Parathyroid adenoma (tissue), 2 donors: ENCODE data around the gene SYNE4.
A peak's percentile ranks its signal among the peaks of the same experiment; 100 is the strongest.
"Not testable (repeated sequence)": the region's sequence is repeated elsewhere in the genome, so short reads cannot be mapped to it uniquely, and the experiment has no call there.

Source experiments
- H2AFZ ChIP-seq: fragments of 300-600 bp; sonication (generic); one replicate; pipeline ENCODE4 v1.7.0; 2017; ENCODE audit warnings: antibody characterized with exemption, mild to moderate bottlenecking
- H3K27ac ChIP-seq: fragments of 300-600 bp; sonication (generic); one replicate; pipeline ENCODE4 v1.7.0; 2017
- H3K27me3 ChIP-seq: fragments of 300-600 bp; sonication (generic); one replicate; pipeline ENCODE4 v1.7.0; 2017; ENCODE audit warnings: low read length; ENCODE audit not compliant: control insufficient read depth, insufficient read depth
- H3K36me3 ChIP-seq: fragments of 300-600 bp; sonication (generic); one replicate; pipeline ENCODE4 v1.7.0; 2017; ENCODE audit warnings: low read length; ENCODE audit not compliant: control insufficient read depth, insufficient read depth
- H3K4me1 ChIP-seq: fragments of 300-600 bp; sonication (generic); one replicate; pipeline ENCODE4 v1.7.0; 2017; ENCODE audit warnings: control low read depth
- H3K4me2 ChIP-seq: fragments of 300-600 bp; sonication (generic); one replicate; pipeline ENCODE4 v1.7.0; 2017; ENCODE audit warnings: low read length
- H3K4me3 ChIP-seq: fragments of 300-600 bp; sonication (generic); one replicate; pipeline ENCODE4 v1.7.0; 2017; ENCODE audit warnings: low read depth, low read length
- H3K79me2 ChIP-seq: fragments of 300-600 bp; sonication (generic); one replicate; pipeline ENCODE4 v1.7.0; 2017; ENCODE audit warnings: control low read depth
- H3K9ac ChIP-seq: fragments of 300-600 bp; sonication (generic); one replicate; pipeline ENCODE4 v1.7.0; 2017; ENCODE audit warnings: mild to moderate bottlenecking
- H3K9me3 ChIP-seq: fragments of 300-600 bp; sonication (generic); one replicate; pipeline ENCODE4 v1.7.0; 2017; ENCODE audit warnings: low read length; ENCODE audit not compliant: control insufficient read depth
- CTCF ChIP-seq: fragments of 300-600 bp; sonication (generic); IDR thresholded peaks from one replicate; pipeline ENCODE4 v1.7.0; 2017; ENCODE audit warnings: antibody characterized with exemption, mild to moderate bottlenecking
- donor health status: primary hyperparathyroidism.

SYNE4 gene

GRCh38 chr19:35986664-35987570 is 21.7 kb downstream of the SYNE4 start:
- no peak overlapping the region for H3K4me3 ChIP-seq
- peak overlapping the region; percentile 42 for H3K4me2 ChIP-seq
- H3K36me3 ChIP-seq: no peaks in the 10 kb centered on the region
- no peak overlapping the region for H3K27ac ChIP-seq
- H3K79me2 ChIP-seq: no peaks in the 10 kb centered on the region
- H2AFZ ChIP-seq: peak overlapping the region; percentile 76
- no peak overlapping the region for H3K9ac ChIP-seq
- H3K4me1 ChIP-seq: no peaks in the 10 kb centered on the region
- no peaks in the 10 kb centered on the region for H3K27me3 ChIP-seq
- H3K9me3 ChIP-seq: no peaks in the 10 kb centered on the region
- no peak for TF ChIP-seq CTCF

GRCh38 chr19:35986111-35986510 is 22.5 kb downstream of the SYNE4 start:
- Histone ChIP-seq H3K9me3 (no peaks in the 10 kb centered on the region), H3K4me1 (no peaks in the 10 kb centered on the region), H3K79me2 (no peaks in the 10 kb centered on the region), H3K36me3 (no peaks in the 10 kb centered on the region), H3K27ac (no peak overlapping the region), H3K4me2 (no peak overlapping the region), H3K4me3 (no peak overlapping the region), H3K9ac (no peak overlapping the region), H2AFZ (no peak overlapping the region), H3K27me3 (no peaks in the 10 kb centered on the region)
- no peak for TF ChIP-seq CTCF

GRCh38 chr19:35983177-35983576 is 25.4 kb downstream of the SYNE4 start:
- Histone ChIP-seq H3K4me1 (no peaks in the 10 kb centered on the region), H3K9me3 (no peaks in the 10 kb centered on the region), H3K27me3 (no peaks in the 10 kb centered on the region), H3K36me3 (no peaks in the 10 kb centered on the region), H3K27ac (no peak overlapping the region), H3K4me3 (no peak overlapping the region), H3K9ac (no peak overlapping the region), H2AFZ (no peak overlapping the region), H3K79me2 (no peaks in the 10 kb centered on the region), H3K4me2 (no peak overlapping the region)
- no peak for TF ChIP-seq CTCF

GRCh38 chr19:35980997-35981396 is 27.6 kb downstream of the SYNE4 start:
- H3K27ac ChIP-seq, H3K79me2 ChIP-seq, H3K4me1 ChIP-seq, H3K4me2 ChIP-seq, H3K27me3 ChIP-seq, H3K9ac ChIP-seq, H3K9me3 ChIP-seq, H3K36me3 ChIP-seq, H2AFZ ChIP-seq, H3K4me3 ChIP-seq: not testable (repeated sequence)

GRCh38 chr19:35978832-35979365 is 29.7 kb downstream of the SYNE4 start:
- H3K9ac ChIP-seq: no peak overlapping the region
- no peaks in the 10 kb centered on the region for H3K79me2 ChIP-seq
- H3K4me2 ChIP-seq: no peak overlapping the region
- H3K9me3 ChIP-seq: no peaks in the 10 kb centered on the region
- no peaks in the 10 kb centered on the region for H3K36me3 ChIP-seq
- H3K4me1 ChIP-seq: no peaks in the 10 kb centered on the region
- H2AFZ ChIP-seq: no peak overlapping the region
- TF ChIP-seq CTCF: no peak
- H3K27ac ChIP-seq: no peak overlapping the region
- H3K27me3 ChIP-seq: no peaks in the 10 kb centered on the region
- no peak overlapping the region for H3K4me3 ChIP-seq
